ENCODE data around the gene ZDHHC11B.
A peak's percentile ranks its signal among the peaks of the same experiment; 100 is the strongest.
"Not testable (repeated sequence)": the region's sequence is repeated elsewhere in the genome, so short reads cannot be mapped to it uniquely, and the experiment has no call there.

Gene ZDHHC11B

GRCh38 chr5:775961-776861 lies 8.3 kb downstream of the ZDHHC11B start:
- DNase-seq (ENCODE audit: low read depth in 1 of 2, low spot score in 1 of 2): peak in 1 of 2 experiments; percentile 60
- no peak for TF ChIP-seq JUND (IDR thresholded peaks at IDR 0.05; ENCODE audit: low read depth)
- in situ Hi-C loops (cut with HindIII; ENCODE audit: low pct_unique_long_range_greater_than_20kb, low sequenced_read_pairs): no loop called here

GRCh38 chr5:775595-775960 lies 9.0 kb downstream of the ZDHHC11B start:
- in situ Hi-C loops (cut with HindIII; ENCODE audit: low pct_unique_long_range_greater_than_20kb, low sequenced_read_pairs); DNase-seq (ENCODE audit: low read depth in 1 of 2, low spot score in 1 of 2): not testable (repeated sequence)

GRCh38 chr5:774854-775505 lies 9.5 kb downstream of the ZDHHC11B start:
- DNase-seq (ENCODE audit: low read depth in 1 of 2, low spot score in 1 of 2): peak in 1 of 2 experiments; percentile 58
- in situ Hi-C loops (cut with HindIII; ENCODE audit: low pct_unique_long_range_greater_than_20kb, low sequenced_read_pairs): not testable (repeated sequence)

GRCh38 chr5:774304-774703 lies 10.2 kb downstream of the ZDHHC11B start:
- DNase-seq (ENCODE audit: low read depth in 1 of 2, low spot score in 1 of 2); in situ Hi-C loops (cut with HindIII; ENCODE audit: low pct_unique_long_range_greater_than_20kb, low sequenced_read_pairs): not testable (repeated sequence)

- TF ChIP-seq JUND (IDR thresholded peaks at IDR 0.05; ENCODE audit: low read depth): no peak
- in situ Hi-C loops (cut with HindIII; ENCODE audit: low pct_unique_long_range_greater_than_20kb, low sequenced_read_pairs): no loop called here
- DNase-seq (ENCODE audit: low read depth in 1 of 2, low spot score in 1 of 2): peak in 1 of 2 experiments; percentile 48
Observed at GRCh38 chr5:773517-774264, 10.8 kb downstream of the ZDHHC11B start.

- DNase-seq (ENCODE audit: low read depth in 1 of 2, low spot score in 1 of 2); in situ Hi-C loops (cut with HindIII; ENCODE audit: low pct_unique_long_range_greater_than_20kb, low sequenced_read_pairs): not testable (repeated sequence)
Observed at GRCh38 chr5:772931-773330, 11.6 kb downstream of the ZDHHC11B start.

GRCh38 chr5:772547-772890 lies 12.0 kb downstream of the ZDHHC11B start:
- DNase-seq (ENCODE audit: low read depth in 1 of 2, low spot score in 1 of 2); in situ Hi-C loops (cut with HindIII; ENCODE audit: low pct_unique_long_range_greater_than_20kb, low sequenced_read_pairs): not testable (repeated sequence)

- DNase-seq (ENCODE audit: low read depth in 1 of 2, low spot score in 1 of 2); in situ Hi-C loops (cut with HindIII; ENCODE audit: low pct_unique_long_range_greater_than_20kb, low sequenced_read_pairs): not testable (repeated sequence)
Observed at GRCh38 chr5:771841-772546, 12.5 kb downstream of the ZDHHC11B start.

- in situ Hi-C loops (cut with HindIII; ENCODE audit: low pct_unique_long_range_greater_than_20kb, low sequenced_read_pairs); DNase-seq (ENCODE audit: low read depth in 1 of 2, low spot score in 1 of 2): not testable (repeated sequence)
Observed at GRCh38 chr5:771087-771781, 13.3 kb downstream of the ZDHHC11B start.

GRCh38 chr5:770585-770984 lies 13.9 kb downstream of the ZDHHC11B start:
- DNase-seq (ENCODE audit: low read depth in 1 of 2, low spot score in 1 of 2); in situ Hi-C loops (cut with HindIII; ENCODE audit: low pct_unique_long_range_greater_than_20kb, low sequenced_read_pairs): not testable (repeated sequence)

- DNase-seq (ENCODE audit: low read depth in 1 of 2, low spot score in 1 of 2); in situ Hi-C loops (cut with HindIII; ENCODE audit: low pct_unique_long_range_greater_than_20kb, low sequenced_read_pairs): not testable (repeated sequence)
Observed at GRCh38 chr5:769485-770145, 14.9 kb downstream of the ZDHHC11B start.

All from T47D (cell line).